Caco-2 (cell line): ENCODE data around the gene ADGRV1. TPM values are rescaled to one million over a fixed set of nuclear protein-coding genes. Genes with fewer than 3 reads are reported as not detected.

ENCODE experiments used
- BruUV-seq: library from RNA; stranded (reverse); fragments of 400-500 nt; replicated peaks from 2 replicates; lab custom pipeline; 2021; lab: Mats Ljungman, UMichigan
- CTCF ChIA-PET: fragments of 300-600 bp; sonication (Branson Sonifier 250); formaldehyde crosslinking; loops from one replicate; lab custom pipeline; 2022; ENCODE audit warnings: antibody characterized with exemption; lab: Charles Lee
- POLR2A ChIA-PET: fragments of 300-600 bp; sonication (Branson Sonifier 250); formaldehyde crosslinking; loops from one replicate; lab custom pipeline; 2022; ENCODE audit warnings: antibody characterized with exemption; lab: Charles Lee
- DNase-seq, 2 experiments: peaks; one replicate each; pipeline versions ENCODE4 v3.0.0 to v3.0.0-alpha.2; 2020 to 2022
- H3K27me3 ChIP-seq: replicated peaks from 2 replicates; pipeline ENCODE4 v1.6.0; 2011; ENCODE audit warnings: low read length; ENCODE audit not compliant: control insufficient read depth, insufficient read depth
- H3K36me3 ChIP-seq: 2 replicates; pipeline ENCODE4 v1.5.1; 2011; ENCODE audit warnings: low read length; ENCODE audit not compliant: control insufficient read depth, insufficient read depth
- H3K4me1 ChIP-seq: fragments of 250-450 bp; sonication (Bioruptor Pico); 2 replicates; pipeline ENCODE4 v1.5.1; 2020; ENCODE audit warnings: mild to moderate bottlenecking
- H3K4me3 ChIP-seq: 2 replicates; pipeline ENCODE4 v1.5.1; 2011; ENCODE audit warnings: low read depth, mild to moderate bottlenecking, control low read depth, low read length
- H3K9me3 ChIP-seq: fragments of 250-450 bp; sonication (Bioruptor Pico); 2 replicates; pipeline ENCODE4 v1.5.1; 2020; ENCODE audit warnings: mild to moderate bottlenecking, moderate library complexity
- H3K27ac Mint-ChIP-seq: one replicate; pipeline ENCODE4 v1.8.0; 2022; ENCODE audit warnings: mixed read lengths; ENCODE audit not compliant: unreplicated experiment
- H3K27me3 Mint-ChIP-seq: one replicate; pipeline ENCODE4 v1.8.0; 2022; ENCODE audit warnings: mixed read lengths; ENCODE audit not compliant: insufficient read depth, unreplicated experiment
- H3K36me3 Mint-ChIP-seq: one replicate; pipeline ENCODE4 v1.8.0; 2022; ENCODE audit warnings: mild to moderate bottlenecking, mixed read lengths; ENCODE audit not compliant: insufficient read depth, unreplicated experiment
- H3K4me1 Mint-ChIP-seq: one replicate; pipeline ENCODE4 v1.8.0; 2022; ENCODE audit warnings: low read depth, mixed read lengths; ENCODE audit not compliant: unreplicated experiment
- H3K4me3 Mint-ChIP-seq: one replicate; pipeline ENCODE4 v1.8.0; 2022; ENCODE audit warnings: mild to moderate bottlenecking, moderate library complexity, mixed read lengths; ENCODE audit not compliant: unreplicated experiment
- H3K9me3 Mint-ChIP-seq: one replicate; pipeline ENCODE4 v1.8.0; 2022; ENCODE audit warnings: mixed read lengths; ENCODE audit not compliant: unreplicated experiment
- CTCF ChIP-seq, 2 experiments: fragments of 200-600 bp in 1 of 2; IDR thresholded peaks; 1 replicate in 1 of 2; 2 replicates in 1 of 2; pipeline versions ENCODE4 v1.5.1 to v1.8.0; 2011 to 2022; ENCODE audit warnings: antibody characterized with exemption in 1 of 2, control low read depth in 1 of 2, inconsistent platforms in 1 of 2, low read depth in 1 of 2, low read length in 1 of 2, mild to moderate bottlenecking in 1 of 2, moderate library complexity in 1 of 2; ENCODE audit not compliant: insufficient read depth in 1 of 2, severe bottlenecking in 1 of 2, unreplicated experiment in 1 of 2
- intact Hi-C: fragments of 100-400 bp; cut with micrococcal nuclease; formaldehyde crosslinking; loops from one replicate; pipeline ENCODE4 v1.10.0; 2022; ENCODE audit not compliant: unreplicated experiment
- total RNA-seq: library from RNA; stranded (reverse); gene quantifications from 2 replicates; pipeline ENCODE4 v1.2.3, GENCODE V29; 2022

Gene ADGRV1
- total RNA-seq, 1 experiment from 2014 or later, result 23.2 TPM

GRCh38 chr5:90555666-90556065 lies 2.9 kb upstream of the ADGRV1 start:
- no TSS peak for BruUV-seq
- H3K27ac Mint-ChIP-seq, result no peak overlapping the region
- intact Hi-C loops, result loop anchor here (2.0 to 10.0 kb wide), 3 partner anchors 15 to 251 kb away; no protein-coding TSS in a partner anchor
- peaks cover 9% of the 10 kb centered on the region for H3K36me3 Mint-ChIP-seq
- H3K36me3 ChIP-seq, result no peaks in the 10 kb centered on the region
- ChIA-PET CTCF (no interaction called here), POLR2A (no interaction called here)
- DNase-seq, result no peak
- peaks cover 36% of the 10 kb centered on the region for H3K4me1 Mint-ChIP-seq
- no peaks in the 10 kb centered on the region for H3K27me3 Mint-ChIP-seq
- H3K4me3 ChIP-seq, result no peak overlapping the region
- no peaks in the 10 kb centered on the region for H3K9me3 ChIP-seq
- H3K4me3 Mint-ChIP-seq, result no peak overlapping the region
- TF ChIP-seq CTCF (IDR thresholded peaks at IDR 0.05; ENCODE audit: insufficient read depth in 1 of 2, low read depth in 1 of 2, low read length in 1 of 2, severe bottlenecking in 1 of 2, unreplicated experiment in 1 of 2), result no peak
- peaks cover 22% of the 10 kb centered on the region for H3K4me1 ChIP-seq
- no peaks in the 10 kb centered on the region for H3K9me3 Mint-ChIP-seq
- H3K27me3 ChIP-seq, result no peaks in the 10 kb centered on the region

GRCh38 chr5:90557391-90557790 lies 1.2 kb upstream of the ADGRV1 start:
- no TSS peak for BruUV-seq
- no peaks in the 10 kb centered on the region for H3K27me3 ChIP-seq
- peak overlapping the region; percentile 65 for H3K4me3 ChIP-seq
- intact Hi-C loops, result loop anchor here (2.0 to 10.0 kb wide), 3 partner anchors 13 to 253 kb away; no protein-coding TSS in a partner anchor
- ChIA-PET POLR2A (no interaction called here), CTCF (no interaction called here)
- no peaks in the 10 kb centered on the region for H3K9me3 Mint-ChIP-seq
- peaks cover 9% of the 10 kb centered on the region for H3K36me3 Mint-ChIP-seq
- no peak overlapping the region for H3K27ac Mint-ChIP-seq
- H3K4me3 Mint-ChIP-seq, result peak overlapping the region; percentile 93
- TF ChIP-seq CTCF (IDR thresholded peaks at IDR 0.05; ENCODE audit: insufficient read depth in 1 of 2, low read depth in 1 of 2, low read length in 1 of 2, severe bottlenecking in 1 of 2, unreplicated experiment in 1 of 2), result no peak
- no peaks in the 10 kb centered on the region for H3K27me3 Mint-ChIP-seq
- peaks cover 22% of the 10 kb centered on the region for H3K4me1 ChIP-seq
- H3K9me3 ChIP-seq, result no peaks in the 10 kb centered on the region
- H3K36me3 ChIP-seq, result no peaks in the 10 kb centered on the region
- no peak for DNase-seq
- H3K4me1 Mint-ChIP-seq, result peaks cover 36% of the 10 kb centered on the region

GRCh38 chr5:90557871-90558270 lies 726 bp upstream of the ADGRV1 start:
- Histone ChIP-seq H3K36me3 (no peaks in the 10 kb centered on the region), H3K27me3 (no peaks in the 10 kb centered on the region), H3K4me1 (peaks cover 22% of the 10 kb centered on the region), H3K4me3 (peak overlapping the region; percentile 65), H3K9me3 (no peaks in the 10 kb centered on the region)
- no peaks in the 10 kb centered on the region for H3K27me3 Mint-ChIP-seq
- peak in 1 of 2 experiments; percentile 8 for DNase-seq
- peak overlapping the region; percentile 93 for H3K4me3 Mint-ChIP-seq
- POLR2A ChIA-PET, result no interaction called here
- peaks cover 9% of the 10 kb centered on the region for H3K36me3 Mint-ChIP-seq
- CTCF ChIA-PET, result no interaction called here
- intact Hi-C loops, result loop anchor here (1.0 to 10.0 kb wide), 5 partner anchors 10 to 253 kb away; no protein-coding TSS in a partner anchor
- no peak for TF ChIP-seq CTCF (IDR thresholded peaks at IDR 0.05; ENCODE audit: insufficient read depth in 1 of 2, low read depth in 1 of 2, low read length in 1 of 2, severe bottlenecking in 1 of 2, unreplicated experiment in 1 of 2)
- BruUV-seq, result TSS peak; percentile 62
- H3K4me1 Mint-ChIP-seq, result peaks cover 34% of the 10 kb centered on the region
- H3K9me3 Mint-ChIP-seq, result no peaks in the 10 kb centered on the region
- H3K27ac Mint-ChIP-seq, result peak overlapping the region; percentile 70
